ENCODE data around the gene CDRT4. TPM values are rescaled to one million over a fixed set of nuclear protein-coding genes. Genes with fewer than 3 reads are reported as not detected.

CDRT4 gene
- total RNA-seq, 4 donors from 2014 or later, result 7.1 to 23.8 (median 8.8) TPM

- H3K9me3 ChIP-seq, result no peaks in the 10 kb centered on the region
- no peaks in the 10 kb centered on the region for H3K36me3 ChIP-seq
- no peak for DNase-seq (ENCODE audit: low spot score in 2 of 2)
- H3K27ac ChIP-seq, result no peak overlapping the region
- WGBS, result 49% methylated on average over 3 of the region's 3 CpGs
- no peak overlapping the region for H3K4me3 ChIP-seq
- no peaks in the 10 kb centered on the region for H3K27me3 ChIP-seq
- no peak for TF ChIP-seq CTCF (IDR thresholded peaks at IDR 0.05)
- no peak for TF ChIP-seq POLR2AphosphoS5 (IDR thresholded peaks at IDR 0.05)
- no peak for TF ChIP-seq POLR2A (IDR thresholded peaks at IDR 0.05)
- no peak for TF ChIP-seq EP300 (IDR thresholded peaks at IDR 0.05)
- H3K4me1 ChIP-seq, result peaks cover 39% of the 10 kb centered on the region
Observed at GRCh38 chr17:15453782-15454181, 13.6 kb downstream of the CDRT4 start.

GRCh38 chr17:15453246-15453645, 14.2 kb downstream of the CDRT4 start:
- peaks cover 34% of the 10 kb centered on the region for H3K4me1 ChIP-seq
- H3K4me3 ChIP-seq, result no peak overlapping the region
- no peaks in the 10 kb centered on the region for H3K9me3 ChIP-seq
- 50% methylated on average over 4 of the region's 4 CpGs for WGBS
- no peak overlapping the region for H3K27ac ChIP-seq
- no peak for DNase-seq (ENCODE audit: low spot score in 2 of 2)
- no peaks in the 10 kb centered on the region for H3K27me3 ChIP-seq
- TF ChIP-seq POLR2A (IDR thresholded peaks at IDR 0.05) (no peak), EP300 (IDR thresholded peaks at IDR 0.05) (no peak), CTCF (IDR thresholded peaks at IDR 0.05) (no peak), POLR2AphosphoS5 (IDR thresholded peaks at IDR 0.05) (no peak)
- no peaks in the 10 kb centered on the region for H3K36me3 ChIP-seq

GRCh38 chr17:15452746-15453145, 14.7 kb downstream of the CDRT4 start:
- WGBS, result 72% methylated on average over 1 of the region's 1 CpG
- H3K27ac ChIP-seq, result no peak overlapping the region
- no peaks in the 10 kb centered on the region for H3K27me3 ChIP-seq
- H3K36me3 ChIP-seq, result no peaks in the 10 kb centered on the region
- DNase-seq (ENCODE audit: low spot score in 2 of 2), result no peak
- no peaks in the 10 kb centered on the region for H3K9me3 ChIP-seq
- TF ChIP-seq POLR2AphosphoS5 (IDR thresholded peaks at IDR 0.05) (no peak), EP300 (IDR thresholded peaks at IDR 0.05) (no peak), POLR2A (IDR thresholded peaks at IDR 0.05) (no peak), CTCF (IDR thresholded peaks at IDR 0.05) (no peak)
- no peak overlapping the region for H3K4me3 ChIP-seq
- H3K4me1 ChIP-seq, result peaks cover 29% of the 10 kb centered on the region

- no peak for DNase-seq (ENCODE audit: low spot score in 2 of 2)
- no peak overlapping the region for H3K27ac ChIP-seq
- H3K4me3 ChIP-seq, result no peak overlapping the region
- no peaks in the 10 kb centered on the region for H3K27me3 ChIP-seq
- no peaks in the 10 kb centered on the region for H3K36me3 ChIP-seq
- H3K9me3 ChIP-seq, result no peaks in the 10 kb centered on the region
- TF ChIP-seq POLR2A (IDR thresholded peaks at IDR 0.05) (no peak), POLR2AphosphoS5 (IDR thresholded peaks at IDR 0.05) (no peak), EP300 (IDR thresholded peaks at IDR 0.05) (no peak)
- WGBS, result 67% methylated on average over 3 of the region's 3 CpGs
- peaks cover 23% of the 10 kb centered on the region for H3K4me1 ChIP-seq
Observed at GRCh38 chr17:15451680-15452079, 15.7 kb downstream of the CDRT4 start.

- Histone ChIP-seq H3K4me3 (no peak overlapping the region), H3K4me1 (peaks cover 9% of the 10 kb centered on the region), H3K9me3 (no peaks in the 10 kb centered on the region), H3K27ac (peak overlapping the region; percentile 31), H3K36me3 (no peaks in the 10 kb centered on the region), H3K27me3 (no peaks in the 10 kb centered on the region)
- TF ChIP-seq POLR2A (IDR thresholded peaks at IDR 0.05) (no peak), EP300 (IDR thresholded peaks at IDR 0.05) (no peak), POLR2AphosphoS5 (IDR thresholded peaks at IDR 0.05) (no peak), CTCF (IDR thresholded peaks at IDR 0.05) (no peak)
- WGBS, result 89% methylated on average over 7 of the region's 7 CpGs
- no peak for DNase-seq (ENCODE audit: low spot score in 2 of 2)
Observed at GRCh38 chr17:15448580-15448956, 18.9 kb downstream of the CDRT4 start.
